ENCODE measurements around the gene EHF. TPM values are rescaled to one million over a fixed set of nuclear protein-coding genes. Genes with fewer than 3 reads are reported as not detected.
"Not testable (repeated sequence)": the region's sequence is repeated elsewhere in the genome, so short reads cannot be mapped to it uniquely, and the experiment has no call there.

Gene EHF
- polyA plus RNA-seq, 1 donor from 2014 or later = 0.17 TPM

- H4K20me1 ChIP-seq (ENCODE audit: insufficient read depth); H3K27ac ChIP-seq (ENCODE audit: low read length); H3K27me3 ChIP-seq (ENCODE audit: insufficient read depth, low read depth, low read length); H2AFZ ChIP-seq (ENCODE audit: low read depth, low read length); H3F3A ChIP-seq (ENCODE audit: insufficient read depth, low read length, poor library complexity, severe bottlenecking); H3K79me2 ChIP-seq (replicated peaks; ENCODE audit: insufficient read depth, low read length); H3K9me2 ChIP-seq (ENCODE audit: insufficient read depth, low read length); H3K9me3 ChIP-seq (ENCODE audit: low read length); H3K4me2 ChIP-seq (ENCODE audit: low read length); H3K36me3 ChIP-seq (ENCODE audit: insufficient read depth, low read length): not testable (repeated sequence)
- H3K9ac ChIP-seq (ENCODE audit: low read length) = peak overlapping the region; percentile 51
- H3K4me3 ChIP-seq (ENCODE audit: low read length) = peak overlapping the region; percentile 62
These were observed 71.4 kb downstream of the EHF start for GRCh38 chr11:34692299-34692698.

GRCh38 chr11:34696862-34697261, 76.0 kb downstream of the EHF start:
- Histone ChIP-seq H3F3A (ENCODE audit: insufficient read depth, low read length, poor library complexity, severe bottlenecking) (no peaks in the 10 kb centered on the region), H3K36me3 (ENCODE audit: insufficient read depth, low read length) (no peaks in the 10 kb centered on the region), H3K4me3 (ENCODE audit: low read length) (no peak overlapping the region), H3K27ac (ENCODE audit: low read length) (no peak overlapping the region), H4K20me1 (ENCODE audit: insufficient read depth) (no peaks in the 10 kb centered on the region), H2AFZ (ENCODE audit: low read depth, low read length) (no peak overlapping the region), H3K9ac (ENCODE audit: low read length) (no peak overlapping the region), H3K27me3 (ENCODE audit: insufficient read depth, low read depth, low read length) (no peaks in the 10 kb centered on the region), H3K9me2 (ENCODE audit: insufficient read depth, low read length) (no peaks in the 10 kb centered on the region), H3K9me3 (ENCODE audit: low read length) (peaks cover 4% of the 10 kb centered on the region), H3K4me2 (ENCODE audit: low read length) (no peak overlapping the region), H3K79me2 (replicated peaks; ENCODE audit: insufficient read depth, low read length) (peaks cover 12% of the 10 kb centered on the region)
- no peak for TF ChIP-seq EP300 (conservative IDR thresholded peaks at IDR 0.05; ENCODE audit: poor library complexity, severe bottlenecking)
- no peak for TF ChIP-seq EZH2 (IDR thresholded peaks at IDR 0.05; ENCODE audit: borderline replicate concordance, insufficient read depth, low read length, poor library complexity, severe bottlenecking)
- no peak for TF ChIP-seq TAF1 (IDR thresholded peaks at IDR 0.05; ENCODE audit: low read depth)
- TF ChIP-seq POLR2AphosphoS5 (IDR thresholded peaks at IDR 0.05) = no peak
- no peak for TF ChIP-seq CTCF (IDR thresholded peaks at IDR 0.05; ENCODE audit: poor library complexity, severe bottlenecking)

- Histone ChIP-seq H3K9me2 (ENCODE audit: insufficient read depth, low read length) (no peaks in the 10 kb centered on the region), H3K9me3 (ENCODE audit: low read length) (peaks cover 7% of the 10 kb centered on the region), H3K4me3 (ENCODE audit: low read length) (no peak overlapping the region), H2AFZ (ENCODE audit: low read depth, low read length) (no peak overlapping the region), H3K36me3 (ENCODE audit: insufficient read depth, low read length) (no peaks in the 10 kb centered on the region), H4K20me1 (ENCODE audit: insufficient read depth) (no peaks in the 10 kb centered on the region), H3K27me3 (ENCODE audit: insufficient read depth, low read depth, low read length) (no peaks in the 10 kb centered on the region), H3K79me2 (replicated peaks; ENCODE audit: insufficient read depth, low read length) (no peaks in the 10 kb centered on the region), H3K9ac (ENCODE audit: low read length) (no peak overlapping the region), H3F3A (ENCODE audit: insufficient read depth, low read length, poor library complexity, severe bottlenecking) (no peaks in the 10 kb centered on the region), H3K4me2 (ENCODE audit: low read length) (no peak overlapping the region), H3K27ac (ENCODE audit: low read length) (no peak overlapping the region)
- no peak for TF ChIP-seq CTCF (IDR thresholded peaks at IDR 0.05; ENCODE audit: poor library complexity, severe bottlenecking)
- no peak for TF ChIP-seq TAF1 (IDR thresholded peaks at IDR 0.05; ENCODE audit: low read depth)
- TF ChIP-seq RAD21 (conservative IDR thresholded peaks at IDR 0.05) = no peak
- TF ChIP-seq MXI1 (conservative IDR thresholded peaks at IDR 0.05; ENCODE audit: poor library complexity, severe bottlenecking) = no peak
- TF ChIP-seq EZH2 (IDR thresholded peaks at IDR 0.05; ENCODE audit: borderline replicate concordance, insufficient read depth, low read length, poor library complexity, severe bottlenecking) = no peak
- TF ChIP-seq EP300 (conservative IDR thresholded peaks at IDR 0.05; ENCODE audit: poor library complexity, severe bottlenecking) = no peak
These were observed 86.0 kb downstream of the EHF start for GRCh38 chr11:34706709-34707461.
